Transverse colon (tissue), 4 donors: Measurements from ENCODE around the gene FLACC1.

ENCODE experiments used
- CTCF ChIP-seq, 5 experiments: fragments of 200-600 bp in 3 of 5; fragments of 450-650 bp in 2 of 5; sonication (generic) in 3 of 5; IDR thresholded peaks; 1 replicate in 2 of 5; 2 replicates in 3 of 5; pipeline ENCODE4 v1.5.1; 2016 to 2017; ENCODE audit warnings: antibody characterized with exemption in 5 of 5, inconsistent platforms in 3 of 5, mild to moderate bottlenecking in 2 of 5, moderate library complexity in 1 of 5
- POLR2A ChIP-seq: fragments of 450-650 bp; IDR thresholded peaks from one replicate; pipeline ENCODE4 v1.6.1; 2016; ENCODE audit warnings: antibody characterized with exemption, mild to moderate bottlenecking, moderate library complexity
- POLR2AphosphoS5 ChIP-seq, 3 donors: sonication (generic); formaldehyde crosslinking; IDR thresholded peaks; one replicate each; pipeline ENCODE4 v1.6.1; 2016; ENCODE audit warnings: antibody characterized with exemption in 3 of 3

- TF ChIP-seq POLR2A: peak; percentile 62
- TF ChIP-seq CTCF (IDR thresholded peaks at IDR 0.05): peak in 1 of 5 experiments; percentile 8
- peak in 2 of 3 donors; percentile 18 to 74 for TF ChIP-seq POLR2AphosphoS5 (IDR thresholded peaks at IDR 0.05)
Measured at GRCh38 chr2:201257956-201258665, 99.0 kb downstream of the FLACC1 start.
